CD4-positive, alpha-beta T cell treated with Interleukin-6 for 4 hours (primary cell): Measurements from ENCODE around the gene KIAA1143.

Experiments used
- DNase-seq: peaks from one replicate; pipeline ENCODE4 v3.0.0-alpha.2; 2020; ENCODE audit warnings: mixed read lengths

The KIAA1143 gene

DNA sequence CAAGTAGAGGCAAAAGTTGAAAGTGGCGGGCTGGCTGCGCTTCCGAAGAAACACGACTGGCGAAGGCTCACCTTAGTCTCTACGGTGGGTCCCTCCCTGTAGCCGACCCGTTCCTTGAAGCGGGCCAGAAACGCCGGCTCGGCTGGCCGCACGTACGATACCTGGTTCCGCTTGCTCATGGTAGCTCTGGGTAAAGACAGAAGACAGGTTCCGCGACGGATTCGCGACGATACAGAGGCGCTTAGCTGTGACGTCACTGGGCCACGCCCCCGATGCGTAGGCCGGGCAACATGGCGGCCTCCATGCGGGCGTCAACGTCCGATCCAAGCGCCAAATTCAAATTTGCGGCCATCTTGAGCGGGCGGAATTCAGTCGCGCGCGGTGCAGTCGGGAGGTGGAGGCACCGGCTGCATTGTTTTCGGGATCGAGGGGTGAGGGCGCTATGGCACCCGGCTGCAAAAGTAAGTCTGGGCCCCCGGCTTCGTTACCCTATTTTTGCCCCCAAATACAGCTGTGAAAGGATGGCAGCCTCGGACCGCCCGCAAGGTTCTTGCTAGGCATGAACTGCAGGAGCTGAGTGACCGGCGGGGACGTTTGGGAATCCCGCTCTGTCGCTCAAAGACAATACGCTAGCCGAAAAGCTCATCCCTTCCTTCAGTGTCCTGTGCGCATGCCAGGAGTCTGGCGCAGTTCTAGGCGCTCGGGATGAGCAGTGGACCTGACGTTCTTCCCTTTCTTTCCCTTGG lies at the start of gene KIAA1143, which contains the start of gene KIF15:
Gene KIAA1143 (minus strand): TSS at position 196 of the 746 bp plus-strand sequence. CDS start 17 bp downstream, at position 179.
Gene KIF15 (plus strand): TSS at position 371 of the 746 bp plus-strand sequence. CDS start 72 bp downstream, at position 443.
- peak; percentile 98 for DNase-seq

DNA sequence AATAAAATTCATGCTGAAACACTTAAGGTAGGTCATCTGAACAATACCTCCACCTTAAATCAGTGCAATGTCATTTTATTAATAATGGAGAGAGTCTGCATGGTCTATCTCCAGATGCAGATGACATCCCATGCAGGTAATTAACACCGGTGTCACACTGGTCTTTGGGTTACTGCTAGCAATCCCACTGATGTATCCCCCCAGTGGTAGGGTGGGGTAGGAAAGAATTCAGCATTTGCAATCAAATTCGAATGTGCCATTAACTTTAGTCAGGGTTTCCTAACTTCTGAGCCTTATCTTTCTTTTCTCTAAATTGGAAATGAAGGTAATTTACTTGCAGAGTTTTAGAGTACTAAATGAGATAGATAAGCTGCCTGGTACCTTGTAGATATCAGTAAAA lies 44.5 kb upstream of the KIAA1143 start:
- no peak for DNase-seq

DNA sequence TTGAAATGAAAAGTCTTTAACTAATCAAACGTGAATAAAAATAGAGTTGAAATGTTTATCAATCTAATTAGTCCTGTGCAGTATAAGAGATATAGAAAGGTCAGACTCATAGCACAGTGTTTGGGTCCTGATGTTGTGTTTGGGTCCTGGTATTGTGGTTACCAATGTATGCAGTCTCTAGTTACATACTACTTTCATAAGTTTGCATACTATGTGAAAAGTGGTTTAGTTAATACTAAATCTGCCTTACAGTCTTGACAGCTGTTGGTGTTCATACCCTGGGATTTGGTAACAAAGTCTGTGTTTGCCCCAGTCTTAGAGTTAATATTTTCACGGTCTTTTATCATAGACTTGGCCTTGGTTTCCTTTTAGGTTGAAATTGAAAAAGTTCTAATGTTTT lies 41.9 kb upstream of the KIAA1143 start:
- no peak for DNase-seq

DNA sequence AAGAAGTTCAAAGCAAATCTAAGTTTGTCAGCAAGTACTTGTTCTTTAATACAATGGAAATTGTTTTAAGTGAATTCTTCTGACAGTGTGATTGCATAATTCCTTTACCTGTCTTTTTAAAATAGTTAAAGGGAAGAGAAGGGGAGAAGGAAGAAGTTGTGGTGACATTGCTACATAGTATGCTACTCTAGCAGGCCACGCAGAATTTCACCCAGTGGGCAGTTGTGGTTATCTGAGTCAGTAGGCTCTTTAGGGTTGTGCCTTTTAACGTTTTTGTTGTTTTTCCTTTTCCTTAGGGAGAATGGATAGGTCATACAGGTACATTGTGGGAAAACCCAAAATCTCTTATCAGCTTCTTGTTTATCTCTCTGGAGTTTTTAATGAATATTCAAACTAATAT lies 40.6 kb upstream of the KIAA1143 start:
- DNase-seq: no peak

DNA sequence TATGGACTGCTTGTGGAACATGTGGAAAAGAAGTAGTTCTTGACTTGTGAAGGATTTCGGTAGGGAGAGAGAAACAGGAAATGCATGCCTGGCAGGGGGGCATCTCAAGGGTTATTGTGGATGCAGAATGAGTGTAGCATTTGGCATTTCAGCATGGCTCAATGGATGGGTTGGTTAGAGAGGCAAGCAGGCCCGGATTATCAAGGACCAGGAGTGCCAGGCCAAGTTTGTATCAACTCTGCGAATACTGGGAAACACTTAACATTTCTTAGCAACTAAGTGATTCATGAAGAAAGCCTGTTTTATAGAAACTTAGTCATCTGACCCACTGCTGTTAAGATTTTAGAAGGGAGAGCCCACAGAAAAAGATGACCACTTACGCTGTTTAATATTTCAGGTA lies 33.8 kb upstream of the KIAA1143 start:
- DNase-seq: no peak

DNA sequence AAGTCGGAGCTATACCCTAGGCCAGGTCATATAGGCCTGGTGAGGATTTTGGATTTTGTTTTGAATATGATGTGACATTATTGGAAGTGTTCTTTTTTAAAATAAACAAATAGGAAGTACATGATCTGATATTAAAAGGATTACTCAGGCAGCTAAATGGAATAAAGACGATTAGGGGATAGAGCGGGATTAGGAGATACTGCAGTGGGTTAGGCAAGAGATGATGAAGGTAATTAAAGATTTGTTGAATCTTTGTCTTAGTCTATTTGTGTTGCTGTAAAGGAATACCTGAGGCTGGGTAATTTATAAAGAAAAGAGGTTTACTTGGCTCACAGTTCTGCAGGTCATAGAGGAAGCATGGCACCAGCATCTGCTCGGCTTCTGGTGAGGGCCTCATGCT lies 21.5 kb upstream of the KIAA1143 start:
- no peak for DNase-seq

DNA sequence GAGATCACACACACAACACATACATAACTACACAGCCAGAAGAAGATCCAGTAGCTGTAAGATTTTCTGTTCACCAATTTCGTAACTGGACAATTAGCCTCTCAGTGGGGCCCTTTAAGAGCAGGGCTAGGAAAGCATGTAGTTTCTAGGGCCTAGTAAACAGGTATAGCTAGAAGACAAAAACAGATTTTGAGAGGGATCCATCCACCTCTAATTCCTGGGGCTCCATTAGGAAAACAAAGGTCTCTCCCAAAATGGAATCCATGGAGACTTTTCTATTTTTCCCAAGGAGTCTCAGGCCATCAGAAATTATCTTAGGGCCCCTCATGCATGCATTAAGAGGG lies 10.7 kb upstream of the KIAA1143 start:
- no peak for DNase-seq

DNA sequence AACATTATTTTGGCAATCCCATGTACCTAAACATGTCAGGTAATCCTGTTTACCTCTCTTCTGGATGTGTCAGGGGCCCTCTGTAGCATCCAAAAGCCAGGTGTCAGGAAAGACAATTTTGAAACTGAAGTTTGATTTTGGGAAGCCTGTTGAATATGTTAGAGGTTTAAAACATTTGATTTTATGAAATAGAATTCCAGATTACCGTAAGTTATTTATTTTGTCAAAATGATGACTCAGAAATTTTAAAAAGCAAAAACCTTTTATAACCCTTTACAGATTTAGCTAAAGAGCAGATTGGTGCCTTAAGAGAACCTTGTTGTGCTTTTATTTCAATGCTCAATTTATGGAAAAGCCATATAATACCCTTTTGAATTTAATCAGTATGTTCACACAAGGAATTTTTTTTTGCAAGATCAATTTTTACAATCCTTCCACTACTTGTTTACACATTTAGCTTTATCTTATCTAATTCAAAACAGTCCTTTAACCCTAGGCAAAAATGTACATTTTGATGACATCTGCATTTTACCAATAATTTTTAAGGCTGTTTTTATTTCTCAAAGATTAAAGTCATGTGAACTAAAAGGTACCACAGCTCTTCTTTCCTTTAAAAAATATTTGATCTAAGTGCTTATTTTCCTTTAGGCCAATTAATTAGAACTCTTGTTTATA lies 10.1 kb upstream of the KIAA1143 start:
- no peak for DNase-seq

DNA sequence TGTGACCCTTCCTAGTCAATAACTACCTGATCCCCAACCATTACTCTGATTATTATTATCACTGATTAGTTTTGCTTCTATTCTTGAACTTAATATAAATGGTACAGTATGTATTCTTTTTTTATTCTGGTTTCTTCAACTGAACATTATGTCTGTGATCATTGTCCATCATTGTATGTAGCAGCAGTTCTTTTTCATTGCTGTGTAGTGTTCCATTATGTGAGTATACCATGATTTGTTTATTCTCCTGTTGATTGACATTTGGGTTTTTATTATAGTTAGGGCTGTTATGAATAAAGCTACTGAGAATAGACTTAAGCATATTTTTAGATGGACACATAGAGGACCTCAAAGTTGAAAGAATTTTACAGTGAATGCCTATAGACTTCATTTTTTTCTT lies 2.8 kb upstream of the KIAA1143 start:
- DNase-seq: no peak

DNA sequence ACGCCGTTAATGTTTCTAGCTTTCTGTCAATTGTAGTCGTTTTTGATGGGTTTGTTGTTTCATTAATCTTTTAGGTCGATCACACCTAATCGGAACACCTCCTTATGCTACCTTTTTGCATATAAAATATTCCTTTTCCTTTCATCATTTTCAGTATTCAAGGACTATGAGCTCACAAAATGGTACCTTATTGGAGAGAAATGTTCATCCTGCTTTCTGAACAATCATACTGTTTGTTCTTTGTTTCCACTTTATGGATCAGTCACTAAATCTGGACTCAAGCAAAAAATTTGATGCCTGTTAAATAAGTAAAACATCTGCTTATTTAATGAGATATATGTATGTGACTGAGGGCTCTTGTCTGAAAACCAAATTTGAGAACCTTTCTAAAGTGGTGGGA lies 1.3 kb upstream of the KIAA1143 start:
- no peak for DNase-seq

DNA sequence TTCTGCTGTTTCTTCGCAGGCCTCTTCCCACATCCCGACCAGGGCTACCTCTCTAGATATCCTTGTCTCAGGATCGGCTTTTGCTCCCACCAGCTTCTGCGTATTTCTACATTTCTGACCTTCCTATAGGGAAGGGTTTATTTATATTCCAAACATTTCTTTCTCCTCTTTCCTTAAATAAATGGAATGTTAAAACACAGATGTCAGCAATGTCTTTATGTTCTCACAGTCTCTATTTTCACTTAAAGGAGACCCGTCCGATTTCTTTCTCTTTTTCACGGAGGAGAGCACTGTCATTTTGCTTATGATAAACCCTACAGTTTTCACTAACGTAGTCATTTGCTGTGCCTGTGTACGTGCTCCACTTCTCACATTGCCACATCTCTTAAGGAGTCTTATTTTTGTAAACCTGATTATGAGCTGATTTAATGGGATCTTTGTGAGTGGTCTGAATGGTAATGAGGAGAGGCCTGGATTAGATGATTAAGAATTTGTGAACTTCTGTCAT lies 805 bp upstream of the KIAA1143 start:
- no peak for DNase-seq

DNA sequence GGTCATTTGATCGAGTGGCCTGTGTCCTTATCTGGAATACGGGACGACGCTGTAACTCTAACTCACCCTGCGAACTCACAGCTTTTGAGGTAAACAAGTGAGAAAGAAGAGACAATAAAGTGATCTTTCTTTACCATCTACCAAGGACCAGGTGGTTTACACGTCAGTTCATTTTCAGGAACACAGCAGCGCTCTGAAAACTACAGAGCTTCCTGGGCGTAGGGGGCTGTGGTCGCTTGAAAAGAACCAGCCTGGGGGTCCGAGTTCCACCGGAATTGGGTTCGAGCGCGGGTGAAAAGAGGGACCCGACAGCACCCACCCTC lies 357 bp downstream of the KIAA1143 start:
- no peak for DNase-seq

DNA sequence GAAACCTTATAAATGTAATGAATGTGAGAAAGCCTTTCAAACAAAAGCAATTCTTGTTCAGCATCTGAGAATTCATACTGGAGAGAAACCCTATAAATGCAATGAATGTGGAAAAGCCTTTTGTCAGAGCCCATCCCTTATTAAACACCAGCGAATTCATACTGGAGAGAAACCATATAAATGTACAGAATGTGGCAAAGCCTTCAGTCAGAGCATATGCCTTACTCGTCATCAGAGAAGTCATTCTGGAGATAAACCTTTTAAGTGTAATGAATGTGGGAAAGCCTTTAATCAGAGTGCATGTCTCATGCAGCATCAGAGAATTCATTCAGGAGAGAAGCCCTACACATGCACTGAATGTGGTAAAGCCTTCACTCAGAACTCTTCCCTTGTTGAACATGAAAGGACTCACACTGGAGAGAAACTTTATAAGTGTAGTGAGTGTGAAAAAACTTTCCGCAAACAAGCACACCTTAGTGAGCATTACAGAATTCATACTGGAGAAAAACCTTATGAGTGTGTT lies 26.7 kb downstream of the KIAA1143 start:
- no peak for DNase-seq

DNA sequence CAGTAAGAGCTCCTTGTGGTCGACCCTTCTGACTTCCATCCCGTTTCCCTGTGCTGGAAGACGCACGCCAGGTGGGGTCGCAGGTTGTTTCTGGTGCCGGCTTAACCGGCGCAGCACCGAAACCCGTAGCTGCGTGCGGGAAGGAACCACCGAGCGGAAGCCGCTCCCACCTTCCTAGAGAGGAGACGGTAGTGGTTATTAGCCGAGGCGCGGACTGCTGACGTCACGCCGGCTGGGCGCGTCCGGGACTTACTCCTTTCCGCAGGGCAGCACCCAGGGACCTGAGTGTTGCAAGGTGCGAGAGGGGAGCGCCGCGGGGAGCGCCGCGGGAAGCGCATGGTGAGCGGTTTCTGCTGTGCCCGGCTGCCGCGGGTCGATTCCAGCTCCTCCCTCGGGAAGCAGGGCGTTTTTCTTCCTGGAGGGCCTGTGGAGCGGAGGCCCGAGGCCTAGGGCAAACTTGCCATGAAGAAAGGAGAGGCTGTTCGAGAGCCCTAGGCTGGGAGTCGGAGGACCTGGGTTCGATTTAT lies 32.0 kb downstream of the KIAA1143 start, which contains the start of gene ZNF501:
Gene ZNF501 (plus strand): TSS at position 252 of the 527 bp plus-strand sequence. CDS start 4,787 bp downstream, outside the sequence.
- DNase-seq: peak; percentile 88

DNA sequence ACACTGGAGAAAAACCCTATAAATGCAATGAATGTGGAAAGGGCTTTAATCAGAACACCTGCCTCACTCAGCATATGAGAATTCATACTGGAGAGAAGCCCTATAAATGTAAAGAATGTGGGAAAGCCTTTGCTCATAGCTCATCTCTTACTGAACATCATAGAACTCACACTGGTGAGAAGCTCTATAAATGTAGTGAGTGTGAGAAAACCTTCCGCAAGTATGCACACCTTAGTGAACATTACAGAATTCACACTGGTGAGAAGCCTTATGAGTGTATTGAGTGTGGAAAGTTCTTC lies 39.4 kb downstream of the KIAA1143 start:
- DNase-seq: no peak

DNA sequence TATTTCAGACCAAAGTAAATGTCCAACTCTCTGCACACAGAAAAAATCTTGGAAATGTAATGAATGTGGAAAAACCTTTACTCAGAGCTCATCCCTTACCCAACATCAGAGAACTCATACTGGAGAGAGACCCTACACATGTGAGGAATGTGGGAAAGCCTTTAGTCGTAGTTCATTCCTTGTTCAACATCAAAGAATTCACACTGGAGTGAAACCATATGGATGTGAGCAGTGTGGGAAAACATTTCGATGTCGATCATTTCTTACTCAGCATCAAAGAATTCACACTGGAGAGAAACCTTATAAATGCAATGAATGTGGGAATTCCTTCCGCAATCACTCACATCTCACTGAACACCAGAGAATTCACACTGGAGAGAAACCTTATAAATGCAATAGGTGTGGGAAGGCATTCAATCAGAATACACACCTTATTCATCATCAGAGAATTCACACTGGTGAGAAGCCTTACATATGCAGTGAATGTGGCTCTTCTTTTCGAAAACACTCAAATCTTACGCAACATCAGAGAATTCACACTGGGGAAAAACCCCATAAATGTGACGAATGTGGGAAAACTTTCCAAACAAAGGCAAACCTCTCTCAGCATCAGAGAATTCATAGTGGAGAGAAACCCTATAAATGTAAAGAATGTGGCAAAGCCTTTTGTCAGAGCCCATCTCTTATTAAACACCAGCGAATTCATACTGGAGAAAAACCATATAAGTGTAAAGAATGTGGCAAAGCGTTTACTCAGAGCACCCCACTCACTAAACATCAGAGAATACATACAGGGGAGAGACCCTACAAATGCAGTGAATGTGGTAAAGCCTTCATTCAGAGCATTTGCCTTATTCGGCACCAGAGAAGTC lies 40.0 kb downstream of the KIAA1143 start:
- DNase-seq: no peak

DNA sequence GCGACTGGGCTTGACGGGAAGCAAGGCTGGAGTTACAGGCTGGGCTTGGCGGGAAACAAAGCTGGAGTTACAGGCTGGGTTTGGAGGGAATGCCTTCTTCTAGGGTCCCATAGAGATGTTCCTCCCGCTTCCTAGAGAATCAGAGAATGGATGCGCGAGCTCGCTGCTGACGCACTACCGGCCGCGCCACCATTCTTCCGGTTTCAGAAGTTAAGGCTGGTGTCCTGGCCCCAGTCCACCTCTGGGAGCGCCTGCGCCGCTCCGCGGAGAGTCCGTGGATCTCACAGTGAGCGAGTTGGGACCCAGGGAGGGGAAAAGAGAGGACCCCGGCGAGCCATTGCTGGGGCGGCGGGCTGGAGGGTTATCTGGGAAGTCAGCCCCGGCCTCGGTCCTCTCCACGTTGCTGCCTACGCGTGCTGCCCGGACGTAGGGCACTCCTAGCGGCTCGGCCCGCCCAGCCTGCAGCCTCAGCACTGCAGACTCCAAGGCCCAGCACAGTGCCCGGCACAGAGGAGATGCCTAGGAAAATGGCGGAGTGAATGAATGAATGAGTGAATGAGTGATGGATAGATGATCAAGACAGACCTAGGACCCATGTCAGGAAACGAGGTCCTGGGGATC lies 48.9 kb downstream of the KIAA1143 start, which contains the start of gene ZNF502:
Gene ZNF502 (plus strand): TSS at position 206 of the 621 bp plus-strand sequence. CDS start 7,602 bp downstream, outside the sequence.
- DNase-seq: peak; percentile 60
